Upper lobe of left lung (tissue), 6 donors: ENCODE data around the gene SPSB3. TPM values are rescaled to one million over a fixed set of nuclear protein-coding genes. Genes with fewer than 3 reads are reported as not detected.

Source experiments
- ATAC-seq, 2 donors: fragments of 200-7000 bp; cut with Tn5 transposase; one replicate each; pipeline ENCODE4 v1.9.1; 2022; ENCODE audit warnings: mild to moderate bottlenecking in 2 of 2, moderate library complexity in 2 of 2; ENCODE audit not compliant: low FRiP score in 2 of 2
- DNase-seq, 2 donors: peaks; one replicate each; pipeline ENCODE4 v3.0.0-alpha.2; 2019 to 2020
- H3K27ac ChIP-seq, 4 donors: fragments of 200-600 bp; sonication (generic); one replicate each; pipeline ENCODE4 v1.5.1; 2016 to 2019
- H3K27me3 ChIP-seq, 4 donors: fragments of 200-600 bp; sonication (generic); one replicate each; pipeline ENCODE4 v1.5.1; 2017 to 2019
- H3K36me3 ChIP-seq, 4 donors: fragments of 200-600 bp; sonication (generic); one replicate each; pipeline ENCODE4 v1.5.1; 2016 to 2019
- H3K4me1 ChIP-seq, 4 donors: fragments of 200-600 bp; sonication (generic); one replicate each; pipeline ENCODE4 v1.5.1; 2018 to 2019
- H3K4me3 ChIP-seq, 4 donors: fragments of 200-600 bp; sonication (generic); one replicate each; pipeline ENCODE4 v1.5.1; 2017 to 2019; ENCODE audit warnings: mild to moderate bottlenecking in 2 of 4, moderate library complexity in 1 of 4
- H3K9me3 ChIP-seq, 4 donors: fragments of 200-600 bp; sonication (generic); one replicate each; pipeline ENCODE4 v1.5.1; 2018 to 2019
- EP300 ChIP-seq, 4 donors: sonication (generic); formaldehyde crosslinking; IDR thresholded peaks; one replicate each; pipeline ENCODE4 v1.5.1; 2017; ENCODE audit warnings: antibody characterized with exemption in 4 of 4, control low read depth in 2 of 4
- POLR2A ChIP-seq, 4 donors: fragments of 450-650 bp; IDR thresholded peaks; one replicate each; pipeline ENCODE4 v1.5.1; 2016 to 2017; ENCODE audit warnings: antibody characterized with exemption in 4 of 4, mild to moderate bottlenecking in 2 of 4
- POLR2AphosphoS5 ChIP-seq, 2 donors: sonication (generic); formaldehyde crosslinking; IDR thresholded peaks; one replicate each; pipeline ENCODE4 v1.5.1; 2017; ENCODE audit warnings: antibody characterized with exemption in 2 of 2
- WGBS, 2 donors: methylation state at CpG; one replicate each; pipeline ENCODE4 v1.1.5; 2017 to 2018; 5-methylcytosine and 5-hydroxymethylcytosine counted together
- total RNA-seq, 6 donors: library from RNA; depleted of rRNA in 4 of 6; stranded (reverse); fragments of >200 nt in 4 of 6; gene quantifications; one replicate each; pipeline versions ENCODE4 v1.1.0 to v1.2.1, GENCODE V29; 2016 to 2021
- TF ChIP-seq, protein P1 (sequence below), 6 experiments: fragments of 450-650 bp in 4 of 6; fragments of 200-600 bp in 2 of 6; sonication (generic) in 2 of 6; IDR thresholded peaks; one replicate each; pipeline ENCODE4 v1.5.1; 2016 to 2019; ENCODE audit warnings: antibody characterized with exemption in 6 of 6
- donor health status: DM: no; HTN: no; CAD: no; lungs with moderate emphysema.
- donor health status: DM: no; HTN: yes; CAD: no; lungs with severe emphysema.

Gene SPSB3
- 100 to 1,000 TPM in 2 of 6 donors, 10 to 100 TPM in 4; 46.2 to 234 (median 64.4) TPM for total RNA-seq

DNA sequence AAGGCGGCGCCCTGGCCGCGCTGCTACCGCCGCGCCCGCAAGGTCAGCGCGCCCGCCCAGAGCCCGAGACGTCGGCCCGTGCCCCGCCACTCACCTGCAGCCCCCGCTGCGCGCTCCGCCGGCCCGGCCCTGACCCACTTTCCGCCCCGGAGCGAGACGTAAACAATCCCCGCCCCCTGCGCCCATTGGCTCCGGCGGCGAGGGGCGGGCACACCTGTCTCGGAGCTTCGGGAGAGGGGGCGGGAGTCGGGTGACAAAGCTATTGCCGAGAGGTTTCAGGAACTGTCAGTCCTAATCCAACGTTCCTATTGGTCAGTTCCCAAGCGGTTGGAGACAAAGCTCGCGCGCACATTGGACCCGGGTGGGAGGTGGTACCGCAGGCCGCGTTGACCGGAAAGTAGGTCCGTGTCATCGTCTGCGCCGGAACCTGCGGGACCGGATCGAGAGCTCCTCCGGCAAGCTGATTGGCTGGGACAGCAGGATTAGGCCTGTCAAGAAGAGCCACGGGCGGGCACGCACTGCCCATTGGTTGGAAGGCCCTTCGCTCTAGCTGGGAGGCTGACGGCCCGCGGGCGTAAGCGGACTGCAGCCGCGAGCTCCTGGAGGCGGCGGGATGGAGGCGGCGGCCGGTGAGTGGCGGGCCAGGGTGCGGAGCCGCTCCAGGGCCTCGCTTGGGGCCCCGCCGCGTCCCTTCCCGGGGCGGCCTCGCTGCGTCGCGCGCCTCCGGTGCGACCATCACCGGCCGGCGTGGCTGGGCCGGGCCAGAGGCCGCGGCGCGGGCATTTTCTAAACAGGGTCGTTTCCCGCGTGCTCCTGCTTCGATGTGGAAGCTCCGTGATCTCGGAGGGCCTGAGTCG is at the start of gene SPSB3, which contains the start of gene NUBP2:
Gene SPSB3, minus strand, starts transcription at position 164 of the 857 bp plus-strand sequence. CDS start 1,088 bp downstream, outside the sequence.
Gene NUBP2, plus strand, starts transcription at position 553 of the 857 bp plus-strand sequence. Its CDS starts 61 bp downstream, at position 614.
- peak; percentile 96 to 97 for ATAC-seq
- Histone ChIP-seq H3K27ac (peak within 1 kb of the TSS; percentile 84 to 93 (median 86)), H3K9me3 (no peaks in the 10 kb centered on the region), H3K4me3 (peak within 1 kb of the TSS; percentile 88 to 99 (median 90)), H3K4me1 (peaks cover 23 to 52% (median 28%) of the 10 kb centered on the region in 4 donors), H3K27me3 (no peaks in the 10 kb centered on the region), H3K36me3 (peaks cover 4 to 53% (median 34%) of the 10 kb centered on the region in 4 donors)
- WGBS, 2 donors: 0% methylated on average over 28 to 50 of the region's 102 CpGs
- DNase-seq: peak; percentile 98 to 100
- TF ChIP-seq EP300 (IDR thresholded peaks at IDR 0.05): peak in 1 of 4 donors; percentile 58
- TF ChIP-seq POLR2AphosphoS5 (IDR thresholded peaks at IDR 0.05): peak; percentile 77 to 78
- TF ChIP-seq POLR2A (IDR thresholded peaks at IDR 0.05): peak in 3 of 4 donors; percentile 24 to 88 (median 71)
- TF ChIP-seq, protein P1, sequence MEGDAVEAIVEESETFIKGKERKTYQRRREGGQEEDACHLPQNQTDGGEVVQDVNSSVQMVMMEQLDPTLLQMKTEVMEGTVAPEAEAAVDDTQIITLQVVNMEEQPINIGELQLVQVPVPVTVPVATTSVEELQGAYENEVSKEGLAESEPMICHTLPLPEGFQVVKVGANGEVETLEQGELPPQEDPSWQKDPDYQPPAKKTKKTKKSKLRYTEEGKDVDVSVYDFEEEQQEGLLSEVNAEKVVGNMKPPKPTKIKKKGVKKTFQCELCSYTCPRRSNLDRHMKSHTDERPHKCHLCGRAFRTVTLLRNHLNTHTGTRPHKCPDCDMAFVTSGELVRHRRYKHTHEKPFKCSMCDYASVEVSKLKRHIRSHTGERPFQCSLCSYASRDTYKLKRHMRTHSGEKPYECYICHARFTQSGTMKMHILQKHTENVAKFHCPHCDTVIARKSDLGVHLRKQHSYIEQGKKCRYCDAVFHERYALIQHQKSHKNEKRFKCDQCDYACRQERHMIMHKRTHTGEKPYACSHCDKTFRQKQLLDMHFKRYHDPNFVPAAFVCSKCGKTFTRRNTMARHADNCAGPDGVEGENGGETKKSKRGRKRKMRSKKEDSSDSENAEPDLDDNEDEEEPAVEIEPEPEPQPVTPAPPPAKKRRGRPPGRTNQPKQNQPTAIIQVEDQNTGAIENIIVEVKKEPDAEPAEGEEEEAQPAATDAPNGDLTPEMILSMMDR (IDR thresholded peaks at IDR 0.05): peak in 2 of 6 experiments; percentile 24 to 36

DNA sequence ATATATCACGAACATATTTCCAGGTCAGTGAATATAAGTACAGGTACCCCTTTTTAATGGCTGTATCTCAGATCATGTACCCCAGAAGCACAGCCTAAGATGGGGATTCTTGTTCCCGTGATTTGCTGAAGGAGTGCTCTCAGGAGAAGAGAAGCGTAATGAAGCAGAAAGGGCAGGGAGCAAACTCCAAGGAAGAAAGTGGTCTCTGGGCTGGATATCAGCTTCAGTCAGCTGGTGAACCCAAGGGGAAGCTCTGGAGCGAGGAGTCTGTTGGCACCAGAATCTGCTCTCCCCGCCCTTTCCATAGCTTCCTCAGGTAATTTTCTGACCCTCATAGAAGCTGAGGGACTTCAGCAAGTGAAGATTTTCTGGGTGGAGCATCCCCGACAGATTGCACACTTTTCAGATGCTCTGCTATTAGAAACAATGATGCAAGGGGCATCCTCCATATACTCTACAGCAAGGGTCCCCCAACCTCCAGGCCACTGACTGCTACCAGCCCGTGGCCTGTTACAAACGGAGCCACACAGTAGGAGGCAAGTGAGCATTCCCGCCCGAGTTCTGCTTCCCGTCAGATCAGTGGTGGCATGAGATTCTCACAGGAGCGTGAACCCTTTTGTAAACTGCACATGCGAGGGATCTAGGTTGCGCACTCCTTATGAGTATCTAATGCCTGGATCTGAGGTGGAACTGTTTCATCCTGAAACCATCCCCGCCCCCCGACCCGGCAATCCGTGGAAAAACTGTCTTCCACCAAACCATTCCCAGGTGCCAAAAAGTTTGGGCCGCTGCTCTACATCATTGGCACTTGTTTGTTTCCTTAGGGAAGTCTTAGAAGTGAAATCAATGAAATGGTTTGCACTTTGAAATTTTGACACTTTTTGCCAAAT is 49.1 kb upstream of the SPSB3 start:
- ATAC-seq (no peak), DNase-seq (no peak)
- no peaks in the 10 kb centered on the region for H3K27me3 ChIP-seq
- H3K4me3 ChIP-seq: no peak overlapping the region
- no peaks in the 10 kb centered on the region for H3K9me3 ChIP-seq
- peaks cover 0 to 3% (median 0%) of the 10 kb centered on the region in 4 donors for H3K36me3 ChIP-seq
- H3K4me1 ChIP-seq: peaks cover 12 to 26% (median 19%) of the 10 kb centered on the region in 4 donors
- no peak overlapping the region for H3K27ac ChIP-seq
- 88 to 92% methylated on average over 19 of the region's 19 CpGs for WGBS, 2 donors
- TF ChIP-seq EP300 (IDR thresholded peaks at IDR 0.05) (no peak), POLR2A (IDR thresholded peaks at IDR 0.05) (no peak), POLR2AphosphoS5 (IDR thresholded peaks at IDR 0.05) (no peak)
- TF ChIP-seq, protein P1 (IDR thresholded peaks at IDR 0.05): no peak

DNA sequence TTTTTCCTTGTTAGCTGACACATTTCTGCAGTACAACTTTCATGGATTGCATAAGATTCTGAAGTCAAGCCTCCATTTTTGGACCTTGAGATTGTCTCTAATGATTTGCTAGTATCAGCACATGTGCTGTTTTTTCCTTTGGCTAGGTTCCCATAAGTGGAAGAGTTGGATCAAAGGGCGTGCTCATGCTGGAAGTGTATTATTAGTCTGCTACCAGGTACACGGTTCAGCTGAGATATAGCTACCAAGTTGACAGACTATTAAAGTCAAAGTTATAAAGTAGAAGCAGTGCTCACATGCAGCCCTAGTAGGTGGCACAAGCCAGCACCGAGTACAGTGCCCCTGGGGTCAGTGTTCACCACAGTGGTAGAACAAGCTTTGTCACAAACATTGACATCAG is 47.8 kb upstream of the SPSB3 start:
- TF ChIP-seq POLR2A (IDR thresholded peaks at IDR 0.05) (no peak), POLR2AphosphoS5 (IDR thresholded peaks at IDR 0.05) (no peak), EP300 (IDR thresholded peaks at IDR 0.05) (no peak)
- TF ChIP-seq, protein P1 (IDR thresholded peaks at IDR 0.05): no peak
- 53 to 69% methylated on average over 3 of the region's 3 CpGs for WGBS, 2 donors
- Histone ChIP-seq H3K27me3 (no peaks in the 10 kb centered on the region), H3K27ac (no peak overlapping the region), H3K36me3 (peaks cover 0 to 3% (median 0%) of the 10 kb centered on the region in 4 donors), H3K4me3 (no peak overlapping the region), H3K9me3 (no peaks in the 10 kb centered on the region), H3K4me1 (peaks cover 19 to 37% (median 24%) of the 10 kb centered on the region in 4 donors)
- DNase-seq (no peak), ATAC-seq (no peak)

DNA sequence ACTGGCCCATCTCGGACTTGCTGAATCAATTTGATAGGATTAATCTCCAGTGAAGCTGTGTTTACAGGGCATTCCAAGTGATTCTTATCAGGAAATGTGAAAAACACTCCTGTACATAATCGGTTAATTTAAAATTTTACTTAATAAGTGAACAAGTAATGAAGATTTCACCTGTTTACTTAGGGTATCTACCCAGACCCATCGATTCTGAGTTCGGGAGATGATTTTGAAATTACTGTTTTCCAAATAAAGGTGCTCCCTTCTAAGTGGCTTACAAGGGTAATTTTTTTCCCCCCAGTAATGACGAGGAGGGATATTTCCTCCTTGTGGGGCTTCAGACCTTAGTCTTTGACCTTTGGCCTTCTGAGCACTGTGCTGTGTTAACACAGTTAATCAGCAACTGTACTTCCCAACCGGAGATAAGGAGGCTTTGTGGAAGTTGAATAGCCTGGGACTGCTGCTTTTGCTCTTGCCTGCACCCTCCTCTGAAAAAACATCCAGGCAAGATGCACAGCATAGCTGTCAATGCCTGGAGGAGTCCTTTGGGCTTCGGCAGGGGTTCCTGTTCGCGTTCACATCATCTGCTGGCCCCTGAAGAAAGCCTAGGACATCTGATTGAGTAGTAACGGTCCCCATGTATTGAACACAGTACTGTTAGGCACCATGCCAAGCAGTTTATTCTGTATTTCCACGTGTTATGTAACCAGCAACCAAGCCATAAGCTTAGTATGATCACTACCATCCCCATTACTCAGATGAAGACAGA is 46.5 kb upstream of the SPSB3 start:
- H3K4me3 ChIP-seq: peak overlapping the region in 1 of 4 donors; percentile 95
- no peaks in the 10 kb centered on the region for H3K9me3 ChIP-seq
- ATAC-seq (no peak), DNase-seq (no peak)
- peaks cover 0 to 3% (median 0%) of the 10 kb centered on the region in 4 donors for H3K36me3 ChIP-seq
- H3K27me3 ChIP-seq: no peaks in the 10 kb centered on the region
- peaks cover 26 to 51% (median 32%) of the 10 kb centered on the region in 4 donors for H3K4me1 ChIP-seq
- 55 to 74% methylated on average over 7 to 11 of the region's 11 CpGs for WGBS, 2 donors
- TF ChIP-seq, protein P1 (IDR thresholded peaks at IDR 0.05): no peak
- TF ChIP-seq EP300 (IDR thresholded peaks at IDR 0.05) (no peak), POLR2AphosphoS5 (IDR thresholded peaks at IDR 0.05) (no peak), POLR2A (IDR thresholded peaks at IDR 0.05) (no peak)
- H3K27ac ChIP-seq: no peak overlapping the region
